MM.1S (cell line): ENCODE measurements around the gene PLCH1.

ENCODE experiments used
- EZH2 ChIP-seq: fragments of 300-600 bp; sonication (generic); optimal IDR thresholded peaks from 2 replicates; pipeline ENCODE3; 2017; ENCODE audit warnings: low read depth, mild to moderate bottlenecking, antibody characterized with exemption, low read length, mixed read lengths
- TF ChIP-seq, protein P1 (sequence below): fragments of 300-600 bp; sonication (generic); IDR thresholded peaks from 2 replicates; pipeline ENCODE4 v1.5.1; 2016; ENCODE audit warnings: antibody characterized with exemption, low read length, mixed read lengths

DNA sequence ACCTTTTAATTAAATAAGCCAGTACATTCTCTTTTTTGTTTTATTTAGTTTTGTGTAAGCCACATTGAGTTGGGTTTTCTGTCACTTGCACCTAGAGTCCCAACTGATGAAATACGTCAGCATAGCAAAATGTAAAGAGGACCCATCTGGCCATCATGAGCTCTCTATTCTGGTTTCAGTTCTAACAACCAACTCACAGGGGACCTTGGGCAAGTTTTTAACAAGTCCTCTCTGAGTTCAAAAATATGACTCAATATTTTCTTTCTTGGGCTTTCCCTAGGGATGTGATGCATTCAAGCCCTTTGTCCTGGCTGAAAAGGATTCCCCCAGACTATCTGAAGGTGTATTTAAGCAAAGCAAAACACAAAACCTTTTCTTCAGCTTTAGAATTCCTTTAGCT lies 32.9 kb downstream of the PLCH1 start:
- no peak for TF ChIP-seq EZH2
- TF ChIP-seq, protein P1, sequence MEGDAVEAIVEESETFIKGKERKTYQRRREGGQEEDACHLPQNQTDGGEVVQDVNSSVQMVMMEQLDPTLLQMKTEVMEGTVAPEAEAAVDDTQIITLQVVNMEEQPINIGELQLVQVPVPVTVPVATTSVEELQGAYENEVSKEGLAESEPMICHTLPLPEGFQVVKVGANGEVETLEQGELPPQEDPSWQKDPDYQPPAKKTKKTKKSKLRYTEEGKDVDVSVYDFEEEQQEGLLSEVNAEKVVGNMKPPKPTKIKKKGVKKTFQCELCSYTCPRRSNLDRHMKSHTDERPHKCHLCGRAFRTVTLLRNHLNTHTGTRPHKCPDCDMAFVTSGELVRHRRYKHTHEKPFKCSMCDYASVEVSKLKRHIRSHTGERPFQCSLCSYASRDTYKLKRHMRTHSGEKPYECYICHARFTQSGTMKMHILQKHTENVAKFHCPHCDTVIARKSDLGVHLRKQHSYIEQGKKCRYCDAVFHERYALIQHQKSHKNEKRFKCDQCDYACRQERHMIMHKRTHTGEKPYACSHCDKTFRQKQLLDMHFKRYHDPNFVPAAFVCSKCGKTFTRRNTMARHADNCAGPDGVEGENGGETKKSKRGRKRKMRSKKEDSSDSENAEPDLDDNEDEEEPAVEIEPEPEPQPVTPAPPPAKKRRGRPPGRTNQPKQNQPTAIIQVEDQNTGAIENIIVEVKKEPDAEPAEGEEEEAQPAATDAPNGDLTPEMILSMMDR: no peak
